Testis (tissue), 3 donors: ENCODE results near the gene GNPDA1. TPM values are rescaled to one million over a fixed set of nuclear protein-coding genes. Genes with fewer than 3 reads are reported as not detected.
"Not testable (repeated sequence)": the region's sequence is repeated elsewhere in the genome, so short reads cannot be mapped to it uniquely, and the experiment has no call there.

Experiments
- DNase-seq: peaks from one replicate; pipeline ENCODE4 v3.0.0-alpha.2; 2019
- H3K27ac ChIP-seq, 2 donors: fragments of 200-600 bp; sonication (generic); one replicate each; pipeline ENCODE4 v1.5.1; 2019
- H3K27me3 ChIP-seq: fragments of 200-600 bp; sonication (generic); one replicate; pipeline ENCODE4 v1.5.1; 2019
- H3K36me3 ChIP-seq: fragments of 200-600 bp; sonication (generic); one replicate; pipeline ENCODE4 v1.5.1; 2017; ENCODE audit warnings: low read depth; ENCODE audit errors: missing control alignments
- H3K4me1 ChIP-seq: fragments of 200-600 bp; sonication (generic); one replicate; pipeline ENCODE4 v1.5.1; 2019
- H3K4me3 ChIP-seq, 2 donors: fragments of 200-600 bp; sonication (generic); one replicate each; pipeline ENCODE4 v1.5.1; 2017 to 2019
- H3K9me3 ChIP-seq: fragments of 200-600 bp; sonication (generic); one replicate; pipeline ENCODE4 v1.5.1; 2017
- CTCF ChIP-seq, 3 experiments: fragments of 450-650 bp in 2 of 3; fragments of 200-600 bp in 1 of 3; sonication (generic) in 1 of 3; IDR thresholded peaks; one replicate each; pipeline ENCODE4 v1.5.1; 2016 to 2019; ENCODE audit warnings: antibody characterized with exemption in 3 of 3, mild to moderate bottlenecking in 2 of 3, moderate library complexity in 1 of 3
- POLR2A ChIP-seq: fragments of 450-650 bp; IDR thresholded peaks from one replicate; pipeline ENCODE4 v1.6.1; 2017; ENCODE audit warnings: antibody characterized with exemption, mild to moderate bottlenecking, moderate library complexity
- WGBS, 2 donors: methylation state at CpG; one replicate each; pipeline ENCODE4 v1.1.5; 2018; 5-methylcytosine and 5-hydroxymethylcytosine counted together
- intact Hi-C: fragments of 100-400 bp; cut with DNase I; formaldehyde crosslinking; loops from one replicate; pipeline ENCODE4 v1.15.1; 2023; ENCODE audit warnings: low total_unique reads
- polyA plus RNA-seq: library from polyadenylated mRNA; stranded (reverse); fragments of 350-450 nt; fragmentation: Illumina TruSeq; extraction: RNeasy Lipid Tissue Mini Kit (QIAGEN cat#74804); gene quantifications from one replicate; pipeline ENCODE4 v1.2.3, GENCODE V29; 2014; ENCODE audit warnings: low read depth, low replicate concordance; ENCODE audit not compliant: insufficient read depth
- total RNA-seq, 2 donors: library from RNA; depleted of rRNA; stranded (reverse); fragments of >200 nt; gene quantifications; one replicate each; pipeline ENCODE4 v1.2.3, GENCODE V29; 2016

Gene GNPDA1
- total and polyA plus RNA-seq, 3 donors from 2014 or later: 32.9 to 53.4 (median 49.4) TPM

- no peaks in the 10 kb centered on the region for H3K9me3 ChIP-seq
- intact Hi-C loops: no loop called here
- WGBS, 2 donors: 95% methylated on average over 2 of the region's 2 CpGs
- H3K4me3 ChIP-seq: no peak overlapping the region
- no peak for TF ChIP-seq POLR2A
- TF ChIP-seq CTCF (IDR thresholded peaks at IDR 0.05): no peak
- H3K27ac ChIP-seq: no peak overlapping the region
- no peaks in the 10 kb centered on the region for H3K36me3 ChIP-seq
- H3K27me3 ChIP-seq: no peaks in the 10 kb centered on the region
- peaks cover 8% of the 10 kb centered on the region for H3K4me1 ChIP-seq
- no peak for DNase-seq
Measured at GRCh38 chr5:142040285-142040684, 27.5 kb upstream of the GNPDA1 start.

- 94 to 98% methylated on average over 2 of the region's 2 CpGs for WGBS, 2 donors
- TF ChIP-seq CTCF (IDR thresholded peaks at IDR 0.05): no peak
- TF ChIP-seq POLR2A: no peak
Measured at GRCh38 chr5:142038735-142039134, 25.9 kb upstream of the GNPDA1 start.

DNA sequence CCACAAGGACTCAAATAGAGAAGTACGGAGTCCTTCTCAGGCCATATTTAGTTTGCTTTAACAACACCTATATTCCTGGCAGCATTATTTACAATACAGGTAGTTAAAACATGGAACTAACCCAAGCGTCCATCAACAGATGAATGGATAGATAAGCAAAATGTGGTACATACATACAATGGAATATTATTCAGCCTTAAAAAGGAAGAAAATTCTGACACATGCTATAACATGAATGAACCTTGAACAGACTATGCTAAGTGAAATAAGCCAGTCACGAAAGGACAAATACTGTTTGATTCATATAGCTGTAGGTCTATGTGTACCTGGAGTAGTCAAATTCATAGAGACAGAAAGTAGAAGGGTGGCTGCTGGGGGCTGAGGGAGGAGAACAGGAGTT is 24.8 kb upstream of the GNPDA1 start:
- intact Hi-C loops: not testable (repeated sequence)
- 89 to 94% methylated on average over 3 of the region's 3 CpGs for WGBS, 2 donors

More at GRCh38 chr5:142038735-142039134, 25.9 kb upstream of the GNPDA1 start:
- Histone ChIP-seq H3K9me3 (no peaks in the 10 kb centered on the region), H3K27me3 (no peaks in the 10 kb centered on the region), H3K27ac (no peak overlapping the region), H3K4me3 (no peak overlapping the region), H3K36me3 (no peaks in the 10 kb centered on the region), H3K4me1 (peaks cover 8% of the 10 kb centered on the region)
- no peak for DNase-seq
- intact Hi-C loops: no loop called here

GRCh38 chr5:142036918-142037317 is 24.1 kb upstream of the GNPDA1 start:
- no peaks in the 10 kb centered on the region for H3K27me3 ChIP-seq
- TF ChIP-seq POLR2A: no peak
- TF ChIP-seq CTCF (IDR thresholded peaks at IDR 0.05): no peak
- H3K27ac ChIP-seq: no peak overlapping the region
- no peaks in the 10 kb centered on the region for H3K9me3 ChIP-seq
- H3K4me1 ChIP-seq: peaks cover 8% of the 10 kb centered on the region
- intact Hi-C loops: no loop called here
- H3K36me3 ChIP-seq: no peaks in the 10 kb centered on the region
- no peak for DNase-seq
- no peak overlapping the region for H3K4me3 ChIP-seq
- WGBS, 2 donors: 90 to 92% methylated on average over 13 of the region's 13 CpGs

More for the DNA sequence above, 24.8 kb upstream of the GNPDA1 start:
- H3K9me3 ChIP-seq, H3K36me3 ChIP-seq, DNase-seq, H3K4me1 ChIP-seq, H3K27me3 ChIP-seq, H3K4me3 ChIP-seq, H3K27ac ChIP-seq: not testable (repeated sequence)

DNA sequence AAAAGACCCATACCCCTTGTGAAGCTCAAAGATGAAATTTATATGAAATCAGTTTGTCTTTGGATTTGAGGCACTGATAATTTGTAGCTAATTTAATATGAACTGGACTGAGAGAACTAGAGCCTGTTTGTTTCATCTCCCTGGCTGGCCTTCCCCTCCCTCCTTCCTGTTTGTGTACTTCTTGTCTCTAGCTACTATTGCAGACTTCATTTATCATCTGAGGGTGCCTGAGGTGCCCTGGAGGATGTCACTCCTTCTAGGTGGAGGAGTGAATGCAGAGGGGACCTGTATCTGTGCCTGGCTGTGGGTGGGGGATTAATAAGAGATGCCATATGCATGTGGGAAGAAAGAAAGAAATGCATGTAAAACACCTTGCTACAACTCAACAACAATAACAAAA is 22.2 kb upstream of the GNPDA1 start:
- no peak for DNase-seq
- peaks cover 8% of the 10 kb centered on the region for H3K4me1 ChIP-seq
- intact Hi-C loops: no loop called here
- H3K36me3 ChIP-seq: no peaks in the 10 kb centered on the region
- no peak overlapping the region for H3K4me3 ChIP-seq
- no peak overlapping the region for H3K27ac ChIP-seq
- H3K27me3 ChIP-seq: no peaks in the 10 kb centered on the region
- TF ChIP-seq CTCF (IDR thresholded peaks at IDR 0.05): no peak
- no peak for TF ChIP-seq POLR2A
- H3K9me3 ChIP-seq: no peaks in the 10 kb centered on the region

- intact Hi-C loops, H3K36me3 ChIP-seq, H3K4me1 ChIP-seq, DNase-seq, H3K9me3 ChIP-seq, H3K27ac ChIP-seq, H3K4me3 ChIP-seq, H3K27me3 ChIP-seq: not testable (repeated sequence)
- 84 to 88% methylated on average over 15 of the region's 15 CpGs for WGBS, 2 donors
Measured at GRCh38 chr5:142033632-142034567, 21.1 kb upstream of the GNPDA1 start.
